H9 (cell line): ENCODE measurements around the gene SIGLEC9. TPM values are rescaled to one million over a fixed set of nuclear protein-coding genes. Genes with fewer than 3 reads are reported as not detected.

Source experiments
- DNase-seq: peaks from one replicate; pipeline ENCODE4 v3.0.0-alpha.2; 2017
- H2AFZ ChIP-seq: one replicate; pipeline ENCODE4 v1.6.1; 2013; ENCODE audit warnings: mild to moderate bottlenecking, low read length, control low read depth, moderate library complexity
- H2AK5ac ChIP-seq: 2 replicates; pipeline ENCODE4 v1.6.1; 2013; ENCODE audit warnings: low read length, control low read depth, mixed read lengths; ENCODE audit not compliant: insufficient read length
- H2BK120ac ChIP-seq: one replicate; pipeline ENCODE4 v1.6.1; 2013; ENCODE audit warnings: low read depth, mild to moderate bottlenecking, low read length, control low read depth, inconsistent platforms; ENCODE audit not compliant: poor library complexity, severe bottlenecking
- H2BK12ac ChIP-seq: 2 replicates; pipeline ENCODE4 v1.6.1; 2013; ENCODE audit warnings: low read length, control low read depth, mixed read lengths, low read depth; ENCODE audit not compliant: insufficient read length
- H2BK15ac ChIP-seq: 2 replicates; pipeline ENCODE4 v1.6.1; 2013; ENCODE audit warnings: low read depth, low read length, control low read depth
- H2BK20ac ChIP-seq: one replicate; pipeline ENCODE4 v1.6.1; 2013; ENCODE audit warnings: low read depth, mild to moderate bottlenecking, low read length, control low read depth, inconsistent platforms; ENCODE audit not compliant: poor library complexity, severe bottlenecking
- H2BK5ac ChIP-seq: 2 replicates; pipeline ENCODE4 v1.6.1; 2013; ENCODE audit warnings: low read length, control low read depth, mixed read lengths; ENCODE audit not compliant: insufficient read length
- H3K14ac ChIP-seq: 2 replicates; pipeline ENCODE4 v1.6.1; 2013; ENCODE audit warnings: low read length, control low read depth; ENCODE audit not compliant: insufficient read depth
- H3K18ac ChIP-seq: 2 replicates; pipeline ENCODE4 v1.6.1; 2013; ENCODE audit warnings: low read depth, mild to moderate bottlenecking, mixed read lengths, low read length, control low read depth; ENCODE audit not compliant: insufficient read length
- H3K23ac ChIP-seq: 2 replicates; pipeline ENCODE4 v1.6.1; 2013; ENCODE audit warnings: low read length, control low read depth, mixed read lengths, low read depth; ENCODE audit not compliant: insufficient read length
- H3K23me2 ChIP-seq: 2 replicates; pipeline ENCODE4 v1.6.1; 2013; ENCODE audit warnings: low read depth, mild to moderate bottlenecking, mixed read lengths, low read length, control low read depth; ENCODE audit not compliant: insufficient read length, poor library complexity, severe bottlenecking
- H3K27ac ChIP-seq: 2 replicates; pipeline ENCODE4 v1.5.1; 2013; ENCODE audit warnings: low read length, control low read depth, mixed read lengths, low read depth; ENCODE audit not compliant: insufficient read length
- H3K27me3 ChIP-seq: 2 replicates; pipeline ENCODE4 v1.6.1; 2013; ENCODE audit warnings: low read length, control low read depth, inconsistent platforms; ENCODE audit not compliant: insufficient read depth
- H3K4ac ChIP-seq: 2 replicates; pipeline ENCODE4 v1.6.1; 2013; ENCODE audit warnings: low read depth, mild to moderate bottlenecking, control low read depth, inconsistent platforms, low read length, moderate library complexity
- H3K4me1 ChIP-seq: 2 replicates; pipeline ENCODE4 v1.6.1; 2013; ENCODE audit warnings: low read length, control low read depth, inconsistent platforms; ENCODE audit not compliant: insufficient read depth
- H3K4me2 ChIP-seq: 2 replicates; pipeline ENCODE4 v1.6.1; 2013; ENCODE audit warnings: low read length, control low read depth, mixed read lengths; ENCODE audit not compliant: insufficient read length, insufficient read depth
- H3K56ac ChIP-seq: 2 replicates; pipeline ENCODE4 v1.6.1; 2013; ENCODE audit warnings: low read depth, mild to moderate bottlenecking, mixed read lengths, low read length, control low read depth; ENCODE audit not compliant: insufficient read length
- H3K79me1 ChIP-seq: 2 replicates; pipeline ENCODE4 v1.6.1; 2013; ENCODE audit warnings: low read depth, mild to moderate bottlenecking, moderate library complexity, low read length, control low read depth, inconsistent platforms; ENCODE audit not compliant: insufficient read depth, poor library complexity, severe bottlenecking
- H3K79me2 ChIP-seq: 2 replicates; pipeline ENCODE4 v1.6.1; 2013; ENCODE audit warnings: low read length, control low read depth, inconsistent platforms; ENCODE audit not compliant: insufficient read depth
- H3K9ac ChIP-seq: 2 replicates; pipeline ENCODE4 v1.6.1; 2013; ENCODE audit warnings: low read length, control low read depth, mixed read lengths; ENCODE audit not compliant: insufficient read length; ENCODE audit errors: extremely low read depth
- H3K9me3 ChIP-seq: one replicate; pipeline ENCODE4 v1.6.1; 2013; ENCODE audit warnings: low read depth, low read length, inconsistent platforms; ENCODE audit not compliant: control insufficient read depth
- H3T11ph ChIP-seq: one replicate; pipeline ENCODE4 v1.6.1; 2013; ENCODE audit warnings: mild to moderate bottlenecking, low read length, control low read depth, inconsistent platforms
- H4K20me1 ChIP-seq: one replicate; pipeline ENCODE4 v1.6.1; 2013; ENCODE audit not compliant: control insufficient read depth, insufficient read length, insufficient read depth
- H4K5ac ChIP-seq: 2 replicates; pipeline ENCODE4 v1.6.1; 2013; ENCODE audit warnings: low read depth, mild to moderate bottlenecking, mixed read lengths, low read length, control low read depth; ENCODE audit not compliant: insufficient read length
- H4K8ac ChIP-seq: replicated peaks from 2 replicates; pipeline ENCODE4 v1.6.1; 2013; ENCODE audit warnings: low read length, control low read depth, mixed read lengths, low read depth; ENCODE audit not compliant: insufficient read length
- H4K91ac ChIP-seq: 2 replicates; pipeline ENCODE4 v1.6.1; 2013; ENCODE audit warnings: low read depth, mild to moderate bottlenecking, moderate library complexity, mixed read lengths, low read length, control low read depth; ENCODE audit not compliant: insufficient read length
- H3K27ac Mint-ChIP-seq, 3 experiments: 2 replicates in 2 of 3; 3 replicates in 1 of 3; pipeline ENCODE4 v1.8.0; 2020 to 2021; ENCODE audit warnings: mixed read lengths in 3 of 3, mild to moderate bottlenecking in 1 of 3, moderate library complexity in 1 of 3
- H3K27me3 Mint-ChIP-seq: 2 replicates; pipeline ENCODE4 v1.8.0; 2021; ENCODE audit warnings: low read depth, mild to moderate bottlenecking, moderate library complexity, mixed read lengths
- H3K36me3 Mint-ChIP-seq, 3 experiments: 2 replicates in 2 of 3; 3 replicates in 1 of 3; pipeline ENCODE4 v1.8.0; 2020 to 2021; ENCODE audit warnings: low read depth in 3 of 3, mixed read lengths in 3 of 3; ENCODE audit not compliant: insufficient read depth in 1 of 3
- H3K4me1 Mint-ChIP-seq, 2 experiments: 2 replicates each; pipeline ENCODE4 v1.8.0; 2020; ENCODE audit warnings: mixed read lengths in 2 of 2
- H3K4me3 Mint-ChIP-seq, 2 experiments: 2 replicates in 1 of 2; 3 replicates in 1 of 2; pipeline ENCODE4 v1.8.0; 2020 to 2021; ENCODE audit warnings: mild to moderate bottlenecking in 2 of 2, mixed read lengths in 2 of 2, moderate library complexity in 1 of 2
- H3K9me3 Mint-ChIP-seq, 2 experiments: 2 replicates in 1 of 2; 3 replicates in 1 of 2; pipeline ENCODE4 v1.8.0; 2020; ENCODE audit warnings: mild to moderate bottlenecking in 2 of 2, mixed read lengths in 2 of 2, moderate library complexity in 1 of 2
- WGBS: extraction: QIAGEN DNeasy Blood & Tissue Kit; methylation state at CpG from one replicate; pipeline ENCODE4 v1.1.7; 2013; ENCODE audit warnings: missing lambda C conversion rate, low lambda C conversion rate, mixed read lengths; ENCODE audit not compliant: insufficient read length; ENCODE audit errors: extremely low coverage; 5-methylcytosine and 5-hydroxymethylcytosine counted together
- total RNA-seq: library from RNA; stranded (reverse); gene quantifications from 2 replicates; pipeline ENCODE4 v1.2.1, GENCODE V29; 2021
- TF ChIP-seq, protein P1 (sequence below): fragments of 200-600 bp; sonication (generic); conservative IDR thresholded peaks from 3 replicates; pipeline ENCODE4 v1.8.0; 2021; ENCODE audit warnings: antibody characterized with exemption, mild to moderate bottlenecking

SIGLEC9 gene
- total RNA-seq, 1 experiment from 2014 or later, result not detected

DNA sequence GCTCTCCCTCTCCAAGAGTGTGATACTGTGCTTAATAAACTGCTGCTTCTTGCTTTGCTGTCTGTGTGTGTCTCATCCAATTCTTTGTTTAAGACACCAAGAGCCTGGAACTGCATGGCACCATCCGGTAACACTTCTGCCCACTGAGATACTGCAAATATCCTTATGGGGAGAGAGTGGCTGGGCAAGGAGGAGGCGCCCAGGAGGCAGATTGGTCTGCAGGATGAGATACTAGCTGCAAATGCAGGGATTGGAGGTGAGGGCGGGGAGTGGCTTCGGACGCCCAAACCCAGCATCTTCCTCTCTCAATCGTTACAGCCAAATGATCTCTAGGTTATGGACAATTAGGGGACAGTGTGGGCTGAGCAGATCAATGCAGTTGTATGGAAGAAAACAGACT, 15.7 kb downstream of the SIGLEC9 start:
- no peaks in the 10 kb centered on the region; the same call in 1 of the 2 replicates for H3K4me1 ChIP-seq
- no peaks in the 10 kb centered on the region for H3K79me2 ChIP-seq
- Mint-ChIP-seq H3K4me1 (peaks cover 25 to 32% of the 10 kb centered on the region in 2 experiments), H3K9me3 (no peaks in the 10 kb centered on the region), H3K36me3 (no peaks in the 10 kb centered on the region), H3K4me3 (peak overlapping the region; percentile 34 to 67), H3K27me3 (peaks cover 21% of the 10 kb centered on the region), H3K27ac (no peak overlapping the region; a peak in 1 of 7 replicates)
- no peak overlapping the region for H3K27ac ChIP-seq
- no peaks in the 10 kb centered on the region for H3K79me1 ChIP-seq
- TF ChIP-seq, protein P1, sequence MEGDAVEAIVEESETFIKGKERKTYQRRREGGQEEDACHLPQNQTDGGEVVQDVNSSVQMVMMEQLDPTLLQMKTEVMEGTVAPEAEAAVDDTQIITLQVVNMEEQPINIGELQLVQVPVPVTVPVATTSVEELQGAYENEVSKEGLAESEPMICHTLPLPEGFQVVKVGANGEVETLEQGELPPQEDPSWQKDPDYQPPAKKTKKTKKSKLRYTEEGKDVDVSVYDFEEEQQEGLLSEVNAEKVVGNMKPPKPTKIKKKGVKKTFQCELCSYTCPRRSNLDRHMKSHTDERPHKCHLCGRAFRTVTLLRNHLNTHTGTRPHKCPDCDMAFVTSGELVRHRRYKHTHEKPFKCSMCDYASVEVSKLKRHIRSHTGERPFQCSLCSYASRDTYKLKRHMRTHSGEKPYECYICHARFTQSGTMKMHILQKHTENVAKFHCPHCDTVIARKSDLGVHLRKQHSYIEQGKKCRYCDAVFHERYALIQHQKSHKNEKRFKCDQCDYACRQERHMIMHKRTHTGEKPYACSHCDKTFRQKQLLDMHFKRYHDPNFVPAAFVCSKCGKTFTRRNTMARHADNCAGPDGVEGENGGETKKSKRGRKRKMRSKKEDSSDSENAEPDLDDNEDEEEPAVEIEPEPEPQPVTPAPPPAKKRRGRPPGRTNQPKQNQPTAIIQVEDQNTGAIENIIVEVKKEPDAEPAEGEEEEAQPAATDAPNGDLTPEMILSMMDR, result no peak
- H4K91ac ChIP-seq, result no peak overlapping the region
- no peaks in the 10 kb centered on the region for H3K9me3 ChIP-seq
- H2AFZ ChIP-seq, result peak overlapping the region; percentile 94
- H3K9ac ChIP-seq, result no peak overlapping the region
- H3K4ac ChIP-seq, result no peak overlapping the region
- H2BK5ac ChIP-seq, result no peak overlapping the region
- H3K23ac ChIP-seq, result no peak overlapping the region
- peaks cover 3% of the 10 kb centered on the region for H3K23me2 ChIP-seq
- H3K27me3 ChIP-seq, result no peaks in the 10 kb centered on the region; the same call in 1 of the 2 replicates
- no peaks in the 10 kb centered on the region for H4K20me1 ChIP-seq
- H2BK20ac ChIP-seq, result no peak overlapping the region
- H2BK120ac ChIP-seq, result no peak overlapping the region
- H3K56ac ChIP-seq, result no peak overlapping the region
- no peak overlapping the region for H4K5ac ChIP-seq
- H3K18ac ChIP-seq, result no peak overlapping the region
- H4K8ac ChIP-seq, result no peak overlapping the region
- H2BK15ac ChIP-seq, result no peak overlapping the region
- peak; percentile 52 for DNase-seq
- H3T11ph ChIP-seq, result no peak overlapping the region
- H3K4me2 ChIP-seq, result peak overlapping the region; percentile 55
- H2BK12ac ChIP-seq, result no peak overlapping the region
- H3K14ac ChIP-seq, result no peak overlapping the region
- no CpG with 5 or more reads among the region's 6 CpGs for WGBS
- H2AK5ac ChIP-seq, result no peak overlapping the region
